ENCODE measurements around the gene PLPP1. TPM values are rescaled to one million over a fixed set of nuclear protein-coding genes. Genes with fewer than 3 reads are reported as not detected.

Gene PLPP1
- total and polyA plus RNA-seq, 2 of the 8 experiments (the other 6 are each of a cell fraction or from before 2014, with no cell fraction given): 43.7 to 91.3 TPM

- Histone ChIP-seq H4K8ac (ENCODE audit: extremely low read depth, insufficient read depth, low read length) (no peak overlapping the region), H2BK20ac (ENCODE audit: low read length) (no peak overlapping the region), H3K4ac (replicated peaks; ENCODE audit: insufficient read length, low read depth, low read length) (no peak overlapping the region), H3K36me3 (ENCODE audit: control insufficient read depth in 2 of 4, insufficient read depth in 4 of 4, low read length in 3 of 4) (no peaks in the 10 kb centered on the region), H3K79me2 (ENCODE audit: control insufficient read depth in 1 of 2, insufficient read depth in 2 of 2, low read length in 2 of 2) (no peaks in the 10 kb centered on the region), H2BK120ac (replicated peaks; ENCODE audit: low read depth, low read length) (no peak overlapping the region), H4K20me1 (replicated peaks in 1 of 2; ENCODE audit: control insufficient read depth in 1 of 2, insufficient read depth in 2 of 2, low read length in 2 of 2) (no peaks in the 10 kb centered on the region), H3K9ac (replicated peaks in 1 of 4; ENCODE audit: extremely low read depth in 1 of 4, low read depth in 3 of 4, low read length in 3 of 4) (no peak overlapping the region), H2BK12ac (ENCODE audit: low read depth, low read length) (no peak overlapping the region), H3K56ac (replicated peaks; ENCODE audit: insufficient read length, low read depth, low read length) (no peak overlapping the region), H2AFZ (ENCODE audit: low read length) (no peak overlapping the region), H3K4me1 (replicated peaks in 1 of 4; ENCODE audit: control insufficient read depth in 3 of 4, insufficient read depth in 4 of 4, low read length in 3 of 4) (peaks cover 0 to 4% (median 1%) of the 10 kb centered on the region in 4 experiments; a peak in 1 of 7 replicates), H3K79me1 (ENCODE audit: low read depth, low read length) (no peaks in the 10 kb centered on the region), H3K14ac (ENCODE audit: insufficient read length) (no peak overlapping the region), H3K23ac (ENCODE audit: insufficient read length) (no peak overlapping the region), H2BK5ac (ENCODE audit: low read depth, low read length) (no peak overlapping the region), H3K4me2 (ENCODE audit: insufficient read depth in 1 of 2, low read depth in 2 of 2, low read length in 2 of 2) (no peak overlapping the region), H4K91ac (replicated peaks; ENCODE audit: insufficient read length, low read length) (no peak overlapping the region), H2BK15ac (ENCODE audit: low read length) (no peak overlapping the region), H4K5ac (ENCODE audit: insufficient read length, low read depth, low read length) (no peak overlapping the region), H3K4me3 (ENCODE audit: extremely low read depth in 1 of 4, insufficient read depth in 2 of 4, low read depth in 3 of 4, low read length in 4 of 4) (no peak overlapping the region), H2AK5ac (ENCODE audit: low read depth, low read length) (no peak overlapping the region), H3K27me3 (replicated peaks in 1 of 4; ENCODE audit: control insufficient read depth in 3 of 4, extremely low read depth in 1 of 4, insufficient read depth in 3 of 4, low read length in 3 of 4) (no peaks in the 10 kb centered on the region), H3K9me3 (ENCODE audit: insufficient read depth in 2 of 2, low read depth in 1 of 2, low read length in 1 of 2) (no peaks in the 10 kb centered on the region), H3K18ac (ENCODE audit: extremely low read depth, low read length) (no peak overlapping the region), H3K27ac (ENCODE audit: low read depth, low read length) (no peak overlapping the region), H3K23me2 (ENCODE audit: low read depth, low read length) (no peaks in the 10 kb centered on the region)
- no peak for DNase-seq (ENCODE audit: low read depth in 1 of 2, low spot score in 2 of 2)
- 85% methylated on average over 2 of the region's 2 CpGs; no CpG with 5 or more reads in 1 of the 2 experiments for WGBS, 2 experiments (ENCODE audit: extremely low coverage in 1 of 2, insufficient coverage in 1 of 2, insufficient read length in 1 of 2, insufficient replicate concordance in 2 of 2, low coverage in 1 of 2, low lambda C conversion rate in 2 of 2, missing lambda C conversion rate in 1 of 2)
- ChIA-PET POLR2A (ENCODE audit: partially characterized antibody) (interaction anchor here (1.2 to 1.7 kb wide), 3 partner anchors 9 to 80 kb away, joined by 3 to 4 read pairs (median 3); partner anchors contain the start of gene PLPP1), CTCF (ENCODE audit: partially characterized antibody) (interaction anchor here (0.6 to 1.0 kb wide), 2 partner anchors 139 to 1208 kb away, joined by 3 to 4 read pairs; no protein-coding TSS in a partner anchor)
- FAIRE-seq: no peak
- TF ChIP-seq MAX (IDR thresholded peaks at IDR 0.05) (no peak), TAF1 (IDR thresholded peaks at IDR 0.05; ENCODE audit: low read depth, low read length) (no peak), POLR2AphosphoS5 (IDR thresholded peaks at IDR 0.05; ENCODE audit: low read depth, low read length) (no peak), NRF1 (IDR thresholded peaks at IDR 0.05; ENCODE audit: low read depth, low read length) (no peak), ZNF274 (IDR thresholded peaks at IDR 0.05; ENCODE audit: borderline replicate concordance, extremely low read depth, low read length) (no peak), NANOG (IDR thresholded peaks at IDR 0.05; ENCODE audit: insufficient read depth, low read depth, low read length, poor library complexity, severe bottlenecking) (no peak), YY1 (IDR thresholded peaks at IDR 0.05; ENCODE audit: low read depth, low read length) (no peak), JUN (IDR thresholded peaks at IDR 0.05; ENCODE audit: low read depth, low read length) (no peak), SP1 (IDR thresholded peaks at IDR 0.05; ENCODE audit: low read depth, low read length) (no peak), EGR1 (IDR thresholded peaks at IDR 0.05; ENCODE audit: borderline replicate concordance, low read depth, low read length) (no peak), KDM4A (IDR thresholded peaks at IDR 0.05; ENCODE audit: low read depth, low read length, severe bottlenecking) (no peak), CHD2 (IDR thresholded peaks at IDR 0.05; ENCODE audit: low read length) (no peak), SP2 (IDR thresholded peaks at IDR 0.05; ENCODE audit: low read length) (no peak), SIN3A (conservative IDR thresholded peaks at IDR 0.05 in 1 of 2, IDR thresholded peaks at IDR 0.05 in 1 of 2; ENCODE audit: low read depth in 1 of 2, low read length in 2 of 2) (no peak), KDM5A (IDR thresholded peaks at IDR 0.05; ENCODE audit: low read length) (no peak), TBP (IDR thresholded peaks at IDR 0.05; ENCODE audit: low read depth, low read length) (no peak)
Observed at GRCh38 chr5:55544341-55544740, 9.6 kb upstream of the PLPP1 start.

All from H1 (cell line).